Tibial artery (tissue), 4 donors: Measurements from ENCODE around the gene DIS3L2.
"Not testable (repeated sequence)": the region's sequence is repeated elsewhere in the genome, so short reads cannot be mapped to it uniquely, and the experiment has no call there.

Experiments used
- DNase-seq, 2 donors: peaks; one replicate each; pipeline ENCODE4 v3.0.0-alpha.2; 2019
- H3K27ac ChIP-seq, 2 donors: fragments of 200-600 bp; sonication (generic) in 1 of 2; 1 replicate in 1 of 2; 2 replicates in 1 of 2; pipeline ENCODE4 v1.5.1; 2018 to 2019; ENCODE audit warnings: mild to moderate bottlenecking in 1 of 2
- H3K27me3 ChIP-seq, 2 donors: fragments of 200-600 bp; sonication (generic) in 1 of 2; one replicate each; pipeline versions ENCODE4 v1.5.1 to v1.6.0; 2016 to 2019
- H3K36me3 ChIP-seq, 3 donors: fragments of 200-600 bp; sonication (generic) in 2 of 3; one replicate each; pipeline ENCODE4 v1.5.1; 2016 to 2019; ENCODE audit warnings: mild to moderate bottlenecking in 2 of 3
- H3K4me1 ChIP-seq, 4 donors: fragments of 200-600 bp; sonication (generic) in 2 of 4; 1 replicate in 3 of 4; 2 replicates in 1 of 4; pipeline ENCODE4 v1.5.1; 2016 to 2019
- H3K4me3 ChIP-seq, 2 donors: fragments of 200-600 bp; sonication (generic) in 1 of 2; 1 replicate in 1 of 2; 2 replicates in 1 of 2; pipeline ENCODE4 v1.5.1; 2018 to 2019; ENCODE audit warnings: mild to moderate bottlenecking in 2 of 2
- H3K9me3 ChIP-seq, 3 donors: fragments of 200-600 bp; sonication (generic) in 1 of 3; one replicate each; pipeline ENCODE4 v1.5.1; 2016 to 2019
- intact Hi-C: fragments of 100-400 bp; cut with DNase I; formaldehyde crosslinking; loops from one replicate; pipeline ENCODE4 v1.15.0; 2023; ENCODE audit warnings: low total_unique reads
- TF ChIP-seq, protein P1 (sequence below), 2 experiments: fragments of 200-600 bp in 1 of 2; fragments of 450-650 bp in 1 of 2; IDR thresholded peaks; one replicate each; pipeline ENCODE4 v1.5.1; 2017 to 2019; ENCODE audit warnings: antibody characterized with exemption in 2 of 2, mild to moderate bottlenecking in 1 of 2, moderate library complexity in 1 of 2

DIS3L2 gene

DNA sequence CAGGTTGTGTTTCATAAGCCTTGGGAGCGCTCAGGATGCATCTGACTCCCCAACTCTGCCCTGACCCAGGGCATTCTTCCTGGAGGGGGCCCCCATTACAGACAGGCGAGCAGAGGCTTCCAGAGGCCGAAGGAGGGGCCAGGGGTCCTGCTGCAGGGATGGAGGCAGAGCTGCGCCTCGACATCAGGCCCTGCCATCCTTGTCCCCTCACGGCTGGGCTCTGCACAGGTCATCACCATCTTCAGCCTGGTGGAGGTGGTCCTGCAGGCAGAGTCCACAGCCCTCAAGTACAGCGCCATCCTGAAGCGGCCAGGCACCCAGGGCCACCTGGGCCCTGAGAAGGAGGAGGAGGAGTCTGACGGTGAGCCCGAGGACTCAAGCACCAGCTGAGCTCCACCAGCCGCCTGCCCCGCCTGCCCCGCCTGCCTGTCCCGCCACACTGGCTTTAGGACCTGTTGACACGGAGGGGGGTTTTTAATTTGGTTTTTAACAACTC lies 374.8 kb downstream of the DIS3L2 start:
- intact Hi-C loops, result no loop called here
- peaks cover 0 to 41% (median 31%) of the 10 kb centered on the region in 3 donors for H3K36me3 ChIP-seq
- H3K27me3 ChIP-seq, result no peaks in the 10 kb centered on the region
- peaks cover 0 to 8% (median 5%) of the 10 kb centered on the region in 3 donors for H3K9me3 ChIP-seq
- H3K27ac ChIP-seq, result no peak overlapping the region
- H3K4me3 ChIP-seq, result no peak overlapping the region
- TF ChIP-seq, protein P1, sequence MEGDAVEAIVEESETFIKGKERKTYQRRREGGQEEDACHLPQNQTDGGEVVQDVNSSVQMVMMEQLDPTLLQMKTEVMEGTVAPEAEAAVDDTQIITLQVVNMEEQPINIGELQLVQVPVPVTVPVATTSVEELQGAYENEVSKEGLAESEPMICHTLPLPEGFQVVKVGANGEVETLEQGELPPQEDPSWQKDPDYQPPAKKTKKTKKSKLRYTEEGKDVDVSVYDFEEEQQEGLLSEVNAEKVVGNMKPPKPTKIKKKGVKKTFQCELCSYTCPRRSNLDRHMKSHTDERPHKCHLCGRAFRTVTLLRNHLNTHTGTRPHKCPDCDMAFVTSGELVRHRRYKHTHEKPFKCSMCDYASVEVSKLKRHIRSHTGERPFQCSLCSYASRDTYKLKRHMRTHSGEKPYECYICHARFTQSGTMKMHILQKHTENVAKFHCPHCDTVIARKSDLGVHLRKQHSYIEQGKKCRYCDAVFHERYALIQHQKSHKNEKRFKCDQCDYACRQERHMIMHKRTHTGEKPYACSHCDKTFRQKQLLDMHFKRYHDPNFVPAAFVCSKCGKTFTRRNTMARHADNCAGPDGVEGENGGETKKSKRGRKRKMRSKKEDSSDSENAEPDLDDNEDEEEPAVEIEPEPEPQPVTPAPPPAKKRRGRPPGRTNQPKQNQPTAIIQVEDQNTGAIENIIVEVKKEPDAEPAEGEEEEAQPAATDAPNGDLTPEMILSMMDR (IDR thresholded peaks at IDR 0.05), result no peak
- peak; percentile 15 to 52 for DNase-seq
- no peaks in the 10 kb centered on the region for H3K4me1 ChIP-seq

DNA sequence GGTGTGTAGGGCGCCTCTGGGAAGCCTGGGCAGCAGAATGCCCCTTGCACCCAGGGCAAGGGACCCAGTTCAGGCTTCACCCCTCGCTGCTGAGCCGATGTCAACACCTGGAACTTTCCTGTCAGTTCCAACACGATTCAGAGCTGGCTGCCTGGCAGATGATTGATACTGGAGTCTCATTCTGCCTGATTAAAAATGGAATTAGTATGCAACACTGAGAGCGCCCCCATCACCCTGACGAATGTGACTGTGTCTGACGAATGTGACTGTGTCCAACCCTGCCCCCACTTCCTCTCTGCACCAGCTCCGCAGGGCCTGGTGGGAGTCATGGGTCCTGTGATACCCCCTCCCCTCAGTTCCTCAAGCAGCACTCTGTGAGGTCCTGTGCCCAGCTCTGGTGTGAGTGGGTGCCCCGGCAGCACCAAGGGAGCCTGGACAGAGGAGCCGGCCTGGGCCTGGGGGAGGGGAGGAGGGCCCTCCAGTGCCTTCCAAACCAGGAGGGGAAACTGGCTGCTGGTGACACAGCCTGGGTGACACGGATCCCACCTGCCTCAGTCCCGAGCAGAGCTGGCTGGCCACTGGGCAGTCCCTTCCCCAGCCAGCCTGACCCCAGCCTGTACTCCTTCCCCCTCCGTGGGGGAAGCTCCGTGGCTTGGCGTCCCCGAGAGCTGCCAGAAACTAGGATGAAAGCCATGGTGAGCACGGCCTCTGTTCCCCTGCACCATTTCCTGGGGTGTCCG lies 375.6 kb downstream of the DIS3L2 start:
- intact Hi-C loops, result no loop called here
- Histone ChIP-seq H3K4me3 (no peak overlapping the region), H3K9me3 (peaks cover 0 to 8% (median 7%) of the 10 kb centered on the region in 3 donors), H3K27ac (no peak overlapping the region), H3K27me3 (no peaks in the 10 kb centered on the region), H3K36me3 (peaks cover 0 to 41% (median 31%) of the 10 kb centered on the region in 3 donors), H3K4me1 (no peaks in the 10 kb centered on the region)
- TF ChIP-seq, protein P1 (IDR thresholded peaks at IDR 0.05), result no peak
- peak; percentile 10 to 37 for DNase-seq

DNA sequence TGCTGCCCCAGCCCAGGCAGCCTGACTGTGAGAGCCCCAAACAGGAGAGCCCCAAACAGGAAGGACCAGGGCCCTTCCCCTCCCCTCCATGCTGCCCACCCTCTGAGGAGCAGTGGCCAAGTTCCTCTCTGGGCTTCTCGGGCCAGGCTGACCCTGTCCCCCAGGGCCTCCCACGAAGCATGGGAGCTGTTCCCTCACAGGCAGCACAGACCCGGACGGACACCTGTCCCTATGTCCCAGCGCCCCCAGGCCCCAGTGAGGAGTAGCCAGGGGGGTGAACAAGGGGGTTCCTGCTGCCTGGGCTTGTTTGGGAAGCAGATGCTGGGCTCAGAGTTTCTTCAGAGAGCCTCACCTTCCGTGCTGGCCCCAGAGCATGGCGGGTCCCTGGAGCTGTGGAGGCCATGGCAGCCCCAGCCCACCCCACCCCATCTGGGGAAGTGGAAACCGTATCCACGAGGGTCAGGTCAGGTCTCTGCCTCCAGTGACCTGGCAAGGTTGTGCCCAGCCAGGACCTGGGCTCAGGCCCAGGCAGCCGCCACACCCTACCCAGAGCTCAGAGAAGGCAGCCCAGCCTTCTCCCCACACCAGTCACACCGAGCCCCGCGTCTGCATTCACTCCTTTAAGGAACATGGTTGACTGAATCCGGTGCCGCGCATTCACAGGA lies 376.7 kb downstream of the DIS3L2 start:
- H3K4me1 ChIP-seq, H3K27me3 ChIP-seq, H3K27ac ChIP-seq, H3K4me3 ChIP-seq, intact Hi-C loops: not testable (repeated sequence)
- DNase-seq, result peak; percentile 2 to 48
- H3K9me3 ChIP-seq, result peaks cover 0 to 18% (median 16%) of the 10 kb centered on the region in 3 donors
- H3K36me3 ChIP-seq, result peaks cover 0 to 41% (median 31%) of the 10 kb centered on the region in 3 donors

DNA sequence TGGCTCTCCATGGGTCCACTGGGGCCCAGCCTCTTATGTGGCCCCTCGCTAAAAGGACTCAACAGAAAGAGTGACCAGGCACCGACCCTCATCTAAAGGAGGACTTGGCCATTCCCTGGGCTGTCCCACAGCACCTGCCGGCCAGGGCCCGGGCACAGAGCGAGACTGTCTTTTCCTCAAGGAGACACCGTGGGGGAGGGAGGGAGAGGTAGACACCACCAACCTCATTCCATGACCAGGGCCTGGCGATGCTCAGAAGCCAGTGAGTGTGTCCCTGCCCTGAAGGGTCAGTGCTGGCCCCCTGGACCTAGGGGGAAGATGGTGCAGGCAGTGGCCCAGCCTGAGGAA lies 377.2 kb downstream of the DIS3L2 start:
- H3K27me3 ChIP-seq, result no peaks in the 10 kb centered on the region
- H3K9me3 ChIP-seq, result peaks cover 0 to 23% (median 17%) of the 10 kb centered on the region in 3 donors
- peaks cover 0 to 36% (median 26%) of the 10 kb centered on the region in 3 donors for H3K36me3 ChIP-seq
- no peak for DNase-seq
- TF ChIP-seq, protein P1 (IDR thresholded peaks at IDR 0.05), result no peak
- intact Hi-C loops, result no loop called here
- H3K27ac ChIP-seq, result no peak overlapping the region
- no peak overlapping the region for H3K4me3 ChIP-seq
- H3K4me1 ChIP-seq, result no peaks in the 10 kb centered on the region

DNA sequence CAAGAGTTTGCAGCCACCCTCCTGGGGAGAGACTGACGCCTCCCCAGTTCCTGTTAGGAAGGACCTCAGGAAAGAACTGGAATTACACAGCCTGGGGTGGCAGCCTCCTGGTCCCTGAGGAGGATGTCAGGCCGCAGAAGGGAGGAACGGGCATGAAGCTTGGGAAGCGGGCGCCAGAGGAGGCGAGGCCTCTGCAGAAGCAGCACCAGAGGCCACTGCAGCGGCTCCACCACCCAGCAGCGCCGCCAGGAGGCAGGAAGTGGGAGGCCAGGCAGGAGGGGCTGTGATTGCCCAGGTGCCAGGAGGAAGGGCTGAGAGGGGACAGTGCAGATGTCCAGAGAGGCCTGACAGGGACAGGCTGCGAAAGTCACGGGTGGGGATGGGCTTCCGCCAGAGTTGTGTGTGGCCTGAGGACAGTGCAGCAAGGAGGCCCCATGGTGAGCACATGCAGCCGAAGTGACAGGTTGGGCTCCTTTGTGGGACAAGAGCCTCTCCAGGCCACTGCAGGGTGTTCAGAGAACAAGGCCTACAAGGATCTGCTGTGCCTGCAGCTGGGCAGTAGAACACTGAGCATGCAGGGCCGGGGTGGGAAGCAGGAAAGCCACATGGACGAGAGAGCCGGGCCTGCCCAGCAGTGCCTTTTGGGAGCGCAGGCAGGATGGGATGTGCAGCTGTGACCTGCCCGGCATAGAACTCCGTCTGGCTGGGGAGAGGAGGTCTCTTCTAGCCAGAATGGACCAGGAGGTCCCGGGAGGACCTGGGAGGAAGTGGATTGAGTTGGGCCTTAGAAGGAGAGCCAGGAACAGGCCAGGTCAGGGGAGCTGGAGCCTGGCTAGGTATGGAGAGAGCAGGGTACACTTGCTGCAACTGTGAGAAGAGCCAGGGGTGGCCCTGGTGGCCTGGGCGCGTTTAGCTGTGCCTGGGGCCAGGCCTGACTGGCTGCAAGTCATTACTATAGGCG lies 377.9 kb downstream of the DIS3L2 start:
- H3K4me3 ChIP-seq, result no peak overlapping the region
- no peaks in the 10 kb centered on the region for H3K4me1 ChIP-seq
- H3K36me3 ChIP-seq, result peaks cover 0 to 29% (median 19%) of the 10 kb centered on the region in 3 donors
- DNase-seq, result peak in 1 of 2 donors; percentile 57
- TF ChIP-seq, protein P1 (IDR thresholded peaks at IDR 0.05), result no peak
- no peak overlapping the region for H3K27ac ChIP-seq
- H3K9me3 ChIP-seq, result peaks cover 0 to 26% (median 17%) of the 10 kb centered on the region in 3 donors
- intact Hi-C loops, result no loop called here
- H3K27me3 ChIP-seq, result no peaks in the 10 kb centered on the region
